Epithelial cell of proximal tubule (primary cell): ENCODE measurements around the gene STAC3. TPM values are rescaled to one million over a fixed set of nuclear protein-coding genes. Genes with fewer than 3 reads are reported as not detected.
A peak's percentile ranks its signal among the peaks of the same experiment; 100 is the strongest.

ENCODE experiments used
- DNase-seq: peaks from one replicate; pipeline ENCODE4 v3.0.0-alpha.2; 2011; ENCODE audit warnings: low read depth
- H3K4me3 ChIP-seq: 2 replicates; pipeline ENCODE4 v1.5.1; 2011; ENCODE audit warnings: low read depth, mild to moderate bottlenecking, low read length
- total RNA-seq: library from RNA; depleted of rRNA; stranded (reverse); fragments of >200 nt; gene quantifications from 2 replicates; pipeline ENCODE4 v1.2.3, GENCODE V29; 2015
- TF ChIP-seq, protein P1 (sequence below): conservative IDR thresholded peaks from 2 replicates; pipeline ENCODE4 v1.5.1; 2012; ENCODE audit warnings: low read depth, mild to moderate bottlenecking, low read length

Gene STAC3
- total RNA-seq, 1 donor from 2014 or later: not detected

DNA sequence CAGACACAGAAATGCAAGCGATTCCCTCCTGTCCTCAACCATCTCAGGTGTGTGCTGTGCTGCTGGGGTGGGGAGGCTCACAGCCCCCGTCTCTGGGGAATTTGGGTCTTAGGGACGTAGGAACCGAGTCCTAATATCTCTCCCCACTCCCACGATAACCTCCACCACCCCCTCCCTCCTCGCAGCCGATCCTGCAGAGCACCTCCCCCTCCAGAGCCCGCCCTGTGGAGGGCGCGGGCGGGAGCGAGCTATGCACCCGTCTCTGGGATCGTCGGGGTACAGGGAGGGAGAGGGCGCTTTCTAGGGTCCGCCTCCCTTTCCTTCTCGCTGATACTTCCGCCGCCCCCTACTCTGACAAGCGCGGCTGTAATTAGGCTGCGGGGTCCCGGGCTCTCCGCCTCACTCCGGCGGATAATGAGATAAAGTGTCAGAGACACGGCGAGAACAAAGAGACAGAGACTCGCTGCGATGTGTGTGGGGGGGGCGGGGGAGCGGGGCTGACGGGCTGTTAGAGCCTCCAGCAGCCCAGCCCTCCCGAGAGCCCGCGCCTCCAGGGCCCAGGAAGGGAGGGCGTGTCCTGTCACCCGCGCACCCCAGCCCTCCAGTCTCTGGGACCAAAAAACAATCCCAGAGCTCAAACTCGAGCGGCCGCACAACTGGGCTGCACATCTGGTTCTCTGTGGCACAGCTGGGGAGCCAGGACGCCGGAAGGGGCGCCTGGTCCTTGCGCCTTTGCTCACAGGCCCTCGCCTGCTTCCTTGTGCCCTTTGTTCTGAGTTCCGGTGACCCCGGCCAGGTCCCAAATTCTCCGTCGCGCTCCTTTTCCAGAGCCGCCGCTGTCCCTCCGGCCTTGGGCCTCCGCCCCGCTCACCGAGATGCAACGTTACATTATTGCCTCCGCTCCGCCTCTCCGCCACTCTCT is 12.8 kb downstream of the STAC3 start:
- no peak for DNase-seq
- TF ChIP-seq, protein P1, sequence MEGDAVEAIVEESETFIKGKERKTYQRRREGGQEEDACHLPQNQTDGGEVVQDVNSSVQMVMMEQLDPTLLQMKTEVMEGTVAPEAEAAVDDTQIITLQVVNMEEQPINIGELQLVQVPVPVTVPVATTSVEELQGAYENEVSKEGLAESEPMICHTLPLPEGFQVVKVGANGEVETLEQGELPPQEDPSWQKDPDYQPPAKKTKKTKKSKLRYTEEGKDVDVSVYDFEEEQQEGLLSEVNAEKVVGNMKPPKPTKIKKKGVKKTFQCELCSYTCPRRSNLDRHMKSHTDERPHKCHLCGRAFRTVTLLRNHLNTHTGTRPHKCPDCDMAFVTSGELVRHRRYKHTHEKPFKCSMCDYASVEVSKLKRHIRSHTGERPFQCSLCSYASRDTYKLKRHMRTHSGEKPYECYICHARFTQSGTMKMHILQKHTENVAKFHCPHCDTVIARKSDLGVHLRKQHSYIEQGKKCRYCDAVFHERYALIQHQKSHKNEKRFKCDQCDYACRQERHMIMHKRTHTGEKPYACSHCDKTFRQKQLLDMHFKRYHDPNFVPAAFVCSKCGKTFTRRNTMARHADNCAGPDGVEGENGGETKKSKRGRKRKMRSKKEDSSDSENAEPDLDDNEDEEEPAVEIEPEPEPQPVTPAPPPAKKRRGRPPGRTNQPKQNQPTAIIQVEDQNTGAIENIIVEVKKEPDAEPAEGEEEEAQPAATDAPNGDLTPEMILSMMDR: no peak
- H3K4me3 ChIP-seq: peak overlapping the region; percentile 46

DNA sequence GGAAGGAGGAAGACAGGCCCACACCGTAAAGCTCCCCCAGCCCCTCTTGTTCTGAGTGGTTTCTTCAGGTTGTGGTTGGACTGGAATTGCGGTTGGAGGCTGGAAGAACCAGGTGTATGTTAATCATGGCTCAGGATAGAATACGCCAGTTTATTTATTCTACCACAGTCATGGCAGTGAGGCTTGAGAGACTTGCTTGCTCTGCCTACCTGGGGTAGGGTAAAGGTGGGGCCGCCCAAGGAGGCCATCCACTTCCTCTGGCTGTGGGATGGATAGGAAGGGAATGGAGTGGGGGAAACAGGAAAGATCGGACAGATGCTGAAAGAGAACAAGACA is 13.4 kb downstream of the STAC3 start:
- H3K4me3 ChIP-seq: no peak overlapping the region
- TF ChIP-seq, protein P1: no peak
- no peak for DNase-seq

DNA sequence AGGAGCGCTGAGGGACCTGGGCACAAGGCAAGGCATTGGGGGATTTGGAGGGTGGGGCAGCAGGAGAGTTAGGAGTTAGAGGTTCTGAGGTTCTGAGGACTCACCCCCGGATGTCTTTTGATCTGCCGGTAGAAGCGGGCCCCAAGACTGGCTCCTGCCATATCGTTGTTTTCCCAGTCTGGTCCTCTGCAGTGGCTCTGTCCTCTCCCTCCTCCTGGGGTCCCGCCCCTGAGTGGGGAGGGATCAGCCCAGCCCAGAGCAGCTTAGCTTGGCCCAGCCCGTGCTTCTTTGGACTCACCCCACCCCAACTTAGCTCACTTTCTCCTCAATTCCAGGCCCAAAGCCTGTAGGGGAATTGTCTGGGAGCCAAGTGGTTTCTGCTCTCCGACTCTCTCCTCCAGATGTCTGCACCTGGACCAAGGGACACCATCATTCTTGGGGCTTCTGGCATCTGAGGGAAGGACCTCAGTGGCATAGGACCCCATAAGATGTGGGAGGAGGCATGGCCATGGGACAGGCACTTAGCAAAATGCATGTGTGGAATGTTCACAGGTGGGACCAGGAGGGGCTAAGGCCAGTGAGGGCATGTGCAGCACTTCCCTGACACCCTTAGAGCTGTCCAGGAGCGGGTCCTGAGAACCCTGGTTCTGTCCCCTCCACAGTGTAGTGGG is 13.9 kb downstream of the STAC3 start:
- TF ChIP-seq, protein P1: no peak
- DNase-seq: no peak
- no peak overlapping the region for H3K4me3 ChIP-seq

DNA sequence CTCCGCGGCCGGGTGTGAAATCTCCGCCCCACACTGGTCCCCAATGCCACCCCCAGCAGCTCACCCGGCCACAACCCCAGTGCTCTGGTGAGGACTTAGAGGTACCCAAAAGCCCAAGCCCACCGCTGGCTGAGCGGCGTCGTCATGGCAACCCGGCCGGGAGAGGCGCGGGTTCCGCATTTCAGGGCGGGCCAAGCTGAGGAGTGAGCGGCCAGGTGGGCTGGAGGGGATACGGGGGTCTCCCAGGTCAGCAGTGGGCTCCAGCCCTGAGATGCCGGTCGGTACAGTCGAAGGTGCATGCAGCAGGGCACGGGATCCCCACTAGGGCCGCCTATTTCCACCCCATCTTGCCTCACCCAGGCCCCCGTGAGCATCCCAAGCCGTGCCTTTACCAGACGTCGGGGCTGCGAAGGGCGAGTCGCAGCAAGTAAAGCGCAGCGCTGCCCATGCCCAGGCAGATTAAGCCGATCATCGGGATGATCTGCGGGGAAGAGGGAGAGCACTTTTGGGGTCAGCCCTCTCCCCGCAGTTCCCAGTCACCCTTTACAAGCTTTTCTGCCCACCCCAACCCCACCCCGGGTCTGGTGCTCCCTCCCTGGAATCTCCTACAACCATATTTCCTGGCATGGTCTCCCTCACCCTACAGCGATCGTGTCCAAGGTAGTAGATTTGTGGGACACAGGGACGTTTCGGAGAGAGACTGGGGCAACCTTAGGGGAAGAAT is 14.6 kb downstream of the STAC3 start:
- no peak for DNase-seq
- H3K4me3 ChIP-seq: no peak overlapping the region
- TF ChIP-seq, protein P1: no peak

DNA sequence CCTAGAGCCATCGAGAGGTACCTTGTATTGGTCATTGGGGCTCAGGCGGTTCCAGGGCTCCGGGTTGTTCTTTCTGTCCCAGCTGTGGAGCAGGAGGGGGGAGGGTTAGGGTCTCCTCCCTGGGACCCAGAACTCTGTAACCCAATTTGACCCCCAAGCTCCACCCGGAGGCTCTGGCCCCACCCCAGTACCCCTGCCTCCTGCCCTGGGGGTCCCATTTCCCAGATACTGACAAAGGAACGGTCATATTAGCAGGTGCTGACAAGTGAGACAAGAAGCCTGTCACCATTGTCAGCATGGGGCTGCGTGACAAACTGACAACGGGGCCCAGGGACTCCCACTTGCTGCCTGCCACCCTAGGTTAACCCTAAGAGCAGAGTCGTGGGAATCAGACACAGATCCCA is 15.3 kb downstream of the STAC3 start:
- DNase-seq: no peak
- H3K4me3 ChIP-seq: no peak overlapping the region
- TF ChIP-seq, protein P1: no peak

DNA sequence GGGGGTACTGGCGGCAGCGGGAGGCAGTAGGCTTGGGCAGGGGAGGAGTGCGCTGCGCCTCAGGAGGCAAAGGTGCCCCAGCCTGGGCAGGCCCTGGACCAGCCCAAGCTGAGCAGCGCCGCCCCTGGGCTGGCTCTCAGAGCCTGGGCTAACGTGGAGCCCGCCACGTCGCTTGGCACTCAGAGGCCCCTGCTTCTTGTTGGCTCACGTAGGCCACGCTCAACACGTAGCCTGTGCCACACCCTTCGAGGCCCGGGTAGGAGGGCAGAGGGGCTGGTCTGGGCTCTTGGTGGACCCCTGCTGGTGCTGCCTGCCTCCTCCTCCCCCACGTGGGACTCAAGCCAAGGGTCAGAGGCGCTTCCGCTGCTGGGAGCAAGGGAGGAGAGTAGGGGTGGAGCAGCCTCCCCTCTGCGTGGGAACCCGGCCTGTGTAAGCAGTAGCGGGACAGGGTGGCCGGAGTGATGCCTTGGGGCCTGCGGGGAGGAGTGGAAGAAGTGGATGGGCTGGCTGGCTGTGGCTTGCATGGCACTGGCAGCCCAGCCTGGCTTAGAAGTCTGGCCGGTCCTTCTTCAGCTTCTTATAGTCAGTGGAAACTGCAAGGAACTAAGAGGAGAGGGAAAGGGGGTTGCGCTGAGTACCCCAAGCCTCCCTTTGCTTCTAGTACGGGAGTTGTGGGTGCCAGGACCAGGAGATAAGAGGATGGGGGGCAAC is 15.8 kb downstream of the STAC3 start:
- TF ChIP-seq, protein P1: no peak
- DNase-seq: no peak
- H3K4me3 ChIP-seq: no peak overlapping the region
